HG03039 (cell line): ENCODE measurements around the gene OSBPL7.

Experiments used
- ATAC-seq: cut with Tn5 transposase; IDR thresholded peaks from one replicate; pipeline ENCODE4 v1.9.1; 2021; ENCODE audit warnings: mild to moderate bottlenecking, moderate library complexity; ENCODE audit not compliant: unreplicated experiment

OSBPL7 gene

DNA sequence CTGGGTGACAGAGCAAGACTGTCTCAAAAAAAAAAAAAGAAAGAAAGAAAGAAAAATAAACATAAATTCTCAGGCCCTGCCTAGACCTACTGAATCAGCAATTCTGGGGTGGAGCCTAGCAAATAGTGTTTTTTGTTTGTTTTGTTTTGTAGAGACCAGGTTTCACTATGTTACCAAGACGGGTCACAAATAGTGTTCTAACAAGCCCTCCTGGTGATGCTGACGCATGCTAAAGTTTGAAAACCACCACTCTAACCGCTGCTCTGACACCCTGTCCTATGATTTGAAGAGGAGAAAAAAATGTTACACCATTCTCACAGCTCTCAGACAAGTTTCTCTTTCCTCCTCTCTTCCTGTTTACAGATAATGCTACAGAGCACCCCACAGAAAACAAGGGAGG, 8.3 kb upstream of the OSBPL7 start:
- ATAC-seq = no peak

DNA sequence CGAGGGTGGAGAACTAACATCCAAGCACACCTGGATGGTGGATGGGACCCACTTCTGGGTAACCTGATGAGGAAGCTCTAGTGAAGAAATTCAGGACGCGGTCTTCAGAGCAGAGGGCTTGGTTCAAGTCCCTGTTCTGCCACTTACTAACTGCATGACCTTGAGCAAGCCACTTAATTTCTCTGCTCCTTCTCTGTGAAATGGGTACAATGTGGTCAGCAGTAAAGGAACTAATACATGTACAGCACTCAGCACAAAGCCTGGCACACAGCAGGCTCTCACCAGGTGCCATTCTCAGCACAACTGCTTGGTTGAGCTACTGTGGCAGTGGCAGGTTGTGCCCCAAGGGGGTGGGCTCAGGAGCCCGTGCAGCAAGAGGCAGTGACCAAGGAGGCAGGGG, 1.9 kb upstream of the OSBPL7 start:
- ATAC-seq = no peak

DNA sequence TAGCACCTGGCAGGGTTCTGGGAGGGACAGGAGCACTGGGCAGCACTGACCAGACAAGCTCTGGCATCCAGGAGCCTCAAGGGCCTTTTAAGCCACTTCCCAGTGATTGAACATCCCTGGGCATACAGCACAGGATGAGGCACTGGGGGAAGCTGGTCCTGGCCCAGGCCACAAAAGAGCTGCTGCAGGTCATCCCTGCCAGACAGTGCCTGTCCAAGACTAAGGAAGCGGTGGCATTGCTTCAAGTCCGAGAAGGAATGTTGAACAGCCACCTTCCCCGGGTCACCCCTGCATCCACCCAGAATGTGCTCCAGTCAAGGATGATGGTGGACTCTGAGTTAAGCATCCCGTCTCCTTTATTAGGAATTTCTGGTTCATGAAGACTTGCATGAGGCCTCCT, 1.2 kb upstream of the OSBPL7 start:
- ATAC-seq = no peak

DNA sequence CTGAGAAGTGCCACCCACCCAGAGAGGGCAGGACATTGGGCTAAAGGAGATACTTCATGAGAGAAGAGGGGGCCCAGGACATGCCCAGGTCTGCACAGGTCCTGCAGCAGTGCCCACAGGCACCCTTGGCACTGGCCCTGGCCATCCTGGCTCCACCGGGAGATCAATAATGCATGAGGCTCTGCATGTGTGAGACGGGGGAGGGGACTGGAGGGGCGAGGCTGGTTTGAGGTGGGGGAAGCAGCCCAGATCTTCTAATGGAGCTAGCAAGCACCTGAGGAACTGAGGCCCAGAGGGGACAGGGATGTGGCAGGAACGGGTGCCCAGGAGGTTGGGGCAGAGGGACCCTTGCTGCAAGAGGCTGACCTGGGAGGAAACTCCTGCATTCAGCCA, 567 bp downstream of the OSBPL7 start:
- no peak for ATAC-seq

DNA sequence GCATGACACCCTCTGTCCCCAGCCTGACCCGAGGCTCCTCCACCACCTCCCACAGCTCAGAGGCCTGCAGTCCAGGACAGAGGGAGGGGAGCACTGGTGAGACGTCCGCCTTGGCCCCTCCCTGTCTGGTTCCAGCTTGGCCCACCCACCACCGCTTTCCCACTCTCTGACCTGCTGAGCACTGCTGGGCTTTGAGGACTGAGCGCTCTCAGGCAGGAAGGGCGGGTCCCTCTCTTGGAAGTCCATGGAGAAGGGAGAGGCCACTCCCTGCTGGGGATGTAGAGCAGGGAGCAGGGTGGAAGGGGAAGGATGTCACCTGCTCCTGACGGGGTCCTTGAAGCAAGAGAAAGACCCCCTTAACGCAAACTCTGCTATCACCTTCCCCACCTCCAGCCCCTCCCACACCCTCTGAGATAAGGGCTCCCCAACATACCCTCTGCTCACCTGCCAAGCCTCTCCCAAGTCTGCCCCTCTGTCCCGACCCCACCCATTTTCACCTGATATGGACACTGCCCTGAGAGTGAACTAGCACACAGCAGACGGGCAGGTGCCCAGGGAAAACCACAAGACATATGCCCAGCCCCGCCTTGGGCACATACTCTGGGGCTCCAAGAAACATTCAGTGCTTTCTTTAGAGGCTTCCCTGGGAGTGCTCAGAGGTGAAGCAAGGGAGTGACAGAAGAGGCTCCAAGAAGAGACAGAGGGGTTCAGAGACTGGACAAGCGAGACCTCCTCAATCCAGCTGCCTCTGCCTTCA, 1.4 kb downstream of the OSBPL7 start:
- no peak for ATAC-seq

DNA sequence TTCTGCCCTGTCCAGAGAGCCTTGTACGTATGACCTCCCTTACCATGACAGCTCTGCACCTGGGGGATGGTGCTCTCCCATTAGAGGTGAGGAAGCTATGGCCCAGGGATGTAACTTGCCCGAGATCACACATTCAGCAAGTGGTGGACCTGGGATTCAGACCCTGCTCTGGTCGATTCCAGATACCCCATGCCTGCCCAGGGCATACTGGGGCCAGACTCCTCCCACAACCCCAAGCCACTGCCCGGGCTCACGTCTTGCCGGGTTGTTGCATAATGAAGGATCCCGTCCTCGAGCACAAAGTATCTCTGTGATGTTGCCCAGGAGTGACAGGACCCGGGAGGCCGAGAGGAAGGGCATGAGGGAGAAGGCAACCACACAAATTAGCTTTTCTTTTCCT, 2.1 kb downstream of the OSBPL7 start:
- no peak for ATAC-seq

DNA sequence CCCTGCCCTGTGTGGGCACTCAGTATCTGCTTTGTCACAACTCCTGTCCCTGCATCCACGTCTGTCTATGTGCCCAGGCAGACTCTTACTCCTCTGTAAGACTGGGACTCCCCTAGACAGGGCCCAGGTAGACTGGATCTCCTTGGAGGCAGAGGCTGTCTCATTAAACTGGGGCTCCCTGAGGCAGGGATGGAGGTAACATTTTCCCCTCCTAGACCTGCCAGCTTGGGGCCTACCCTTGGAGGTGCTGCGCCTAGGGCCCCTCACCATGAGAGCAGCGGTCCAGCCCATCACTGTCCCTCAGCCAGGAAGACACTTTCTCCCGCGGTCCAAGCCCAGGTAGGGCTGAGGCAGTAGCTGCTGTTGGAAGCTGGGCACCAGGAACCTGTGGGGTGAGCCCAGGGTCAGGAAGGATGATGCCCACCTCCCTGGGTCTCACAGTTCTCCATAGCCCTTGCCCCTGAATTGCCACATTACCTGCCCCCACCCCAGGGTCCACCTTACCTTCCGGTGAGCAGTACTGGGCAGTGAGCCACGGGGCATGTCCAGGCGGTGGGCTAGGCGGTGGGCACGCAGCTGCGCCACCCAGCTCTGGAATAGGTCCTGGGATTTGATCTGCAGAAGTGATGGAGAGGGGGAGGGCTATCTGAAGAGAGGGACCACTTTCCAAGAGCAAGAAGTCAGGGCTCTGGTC, 3.4 kb downstream of the OSBPL7 start:
- no peak for ATAC-seq

DNA sequence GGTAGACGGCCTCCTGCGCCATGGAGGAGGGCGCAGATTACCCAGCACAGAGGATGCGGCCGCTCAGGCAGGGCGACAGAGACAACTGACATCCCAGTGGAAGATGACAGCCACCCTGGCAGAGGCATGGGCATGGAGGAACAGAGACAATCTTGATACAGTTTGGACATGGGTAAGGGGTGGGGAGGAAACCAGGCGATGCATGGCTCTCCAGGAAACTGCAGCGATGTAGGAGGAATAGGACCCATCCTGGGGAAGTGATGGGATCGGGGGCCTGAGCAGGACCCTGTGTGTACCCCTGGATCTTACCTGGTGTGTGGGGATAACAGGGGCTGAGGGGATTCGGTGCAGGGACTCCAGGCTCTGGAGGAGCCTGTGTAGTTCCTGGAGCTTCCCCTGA, 4.6 kb downstream of the OSBPL7 start:
- no peak for ATAC-seq

DNA sequence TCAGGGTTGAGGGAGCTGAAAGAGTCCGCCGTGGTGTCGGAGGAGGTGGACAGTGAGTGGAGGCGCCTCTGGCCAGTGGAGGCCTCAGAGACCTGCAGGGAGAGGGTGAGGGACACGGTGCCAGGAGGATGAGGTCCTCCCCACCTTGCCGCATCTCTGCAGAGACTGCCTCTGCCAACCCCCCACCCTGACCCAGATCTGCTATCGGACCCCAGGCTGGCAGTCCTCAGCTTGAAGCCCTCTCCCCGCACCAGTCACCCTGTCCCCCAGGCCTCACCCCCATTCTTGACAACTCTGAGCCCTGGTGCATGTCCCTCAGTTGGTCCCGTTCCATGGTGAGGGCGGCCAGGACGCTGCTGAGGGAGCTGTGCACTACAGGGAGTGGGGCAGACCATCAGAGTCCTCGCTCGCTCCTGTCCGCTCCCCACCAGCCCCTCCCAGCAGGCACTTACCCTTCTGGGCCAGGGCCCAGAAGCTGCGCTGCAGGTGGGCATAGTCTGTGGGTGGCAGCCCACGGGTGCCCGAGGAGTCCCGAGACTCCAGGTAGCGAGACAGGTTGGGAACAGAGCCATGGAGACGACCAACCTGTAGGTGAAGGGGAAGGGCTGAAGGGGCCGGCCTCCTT, 5.4 kb downstream of the OSBPL7 start:
- no peak for ATAC-seq

DNA sequence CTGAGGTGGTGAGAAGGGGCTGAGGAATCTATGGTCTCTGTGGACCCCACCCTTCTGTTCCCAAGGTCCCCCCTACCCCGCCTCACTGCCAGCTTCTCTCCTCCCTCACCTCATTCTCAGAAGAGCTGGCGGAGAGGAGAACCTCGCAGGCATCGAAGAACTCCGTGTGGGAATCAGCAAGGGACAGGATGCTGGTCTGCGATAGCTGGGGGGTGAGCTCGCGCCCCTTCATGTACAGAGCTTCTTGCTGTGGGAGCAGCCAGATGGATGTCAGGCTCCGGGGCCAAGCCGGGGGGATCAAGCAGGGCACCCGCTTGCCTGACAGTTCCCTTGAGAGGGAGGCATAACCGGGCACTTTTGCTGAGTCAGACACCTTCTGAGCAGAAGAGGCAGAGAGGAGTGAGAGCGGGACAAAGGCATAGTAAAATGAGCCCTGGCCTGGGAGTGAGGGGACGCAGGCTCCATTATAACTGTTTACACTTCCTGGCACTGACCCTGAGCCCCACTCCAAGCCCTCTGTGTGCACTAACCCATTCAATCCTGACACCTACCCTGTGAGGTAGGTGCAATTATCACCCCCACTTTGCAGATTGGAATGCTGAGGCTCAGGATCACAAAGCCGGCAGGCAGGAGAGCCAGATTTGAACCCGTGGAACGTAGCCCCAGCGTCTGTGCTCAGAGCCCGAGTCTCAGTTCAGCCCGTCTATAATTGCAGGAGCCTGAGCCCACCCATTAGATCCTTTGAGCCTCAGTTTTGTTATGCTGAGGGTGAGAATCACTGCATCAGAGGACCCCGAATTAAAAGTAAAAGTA, 6.3 kb downstream of the OSBPL7 start:
- ATAC-seq = no peak

DNA sequence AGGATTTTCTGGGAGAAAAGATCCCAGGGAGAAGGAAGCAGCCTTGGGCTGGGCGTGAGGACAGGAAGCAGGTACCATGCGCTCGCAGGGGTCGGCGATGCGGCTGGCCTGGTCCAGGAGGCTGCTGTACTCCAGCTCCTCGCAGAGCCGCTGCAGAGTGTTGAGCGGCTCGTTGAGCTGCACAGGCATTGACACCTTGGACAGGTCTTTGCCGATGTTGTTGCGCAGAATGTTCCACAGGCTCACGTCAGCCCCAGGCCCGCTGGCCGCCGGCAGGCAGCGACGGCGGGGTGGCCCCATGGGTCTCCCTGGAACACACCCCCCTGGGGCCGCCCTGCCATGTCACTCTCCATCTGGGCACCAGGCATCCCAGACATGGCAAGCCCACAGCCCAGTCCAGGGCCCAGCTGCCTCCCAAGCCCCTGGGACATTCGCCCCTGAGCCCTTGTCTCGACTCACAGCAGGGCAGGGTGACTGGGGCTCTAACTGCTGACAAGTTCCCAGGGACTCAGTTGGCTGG, 8.0 kb downstream of the OSBPL7 start:
- no peak for ATAC-seq

DNA sequence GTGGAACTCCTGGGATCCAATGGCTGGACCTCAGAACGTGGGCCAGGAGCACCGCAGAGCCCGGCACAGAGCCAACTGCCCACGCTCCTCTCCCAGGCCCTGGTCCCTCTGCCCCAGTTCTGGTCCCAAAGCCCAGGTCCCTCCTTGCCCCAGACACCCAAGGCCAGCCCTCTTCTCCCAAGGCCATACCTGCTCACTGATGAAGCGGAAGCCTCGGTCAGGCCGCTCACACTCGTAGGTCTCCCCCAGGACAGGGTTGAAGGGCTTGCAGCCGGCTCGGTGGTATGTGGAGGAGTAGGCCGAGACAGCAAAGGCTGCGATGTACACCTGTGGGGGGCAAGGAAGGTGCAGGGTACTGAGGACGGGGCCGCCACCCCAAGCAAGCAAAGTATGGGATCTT, 8.5 kb downstream of the OSBPL7 start:
- ATAC-seq = no peak

DNA sequence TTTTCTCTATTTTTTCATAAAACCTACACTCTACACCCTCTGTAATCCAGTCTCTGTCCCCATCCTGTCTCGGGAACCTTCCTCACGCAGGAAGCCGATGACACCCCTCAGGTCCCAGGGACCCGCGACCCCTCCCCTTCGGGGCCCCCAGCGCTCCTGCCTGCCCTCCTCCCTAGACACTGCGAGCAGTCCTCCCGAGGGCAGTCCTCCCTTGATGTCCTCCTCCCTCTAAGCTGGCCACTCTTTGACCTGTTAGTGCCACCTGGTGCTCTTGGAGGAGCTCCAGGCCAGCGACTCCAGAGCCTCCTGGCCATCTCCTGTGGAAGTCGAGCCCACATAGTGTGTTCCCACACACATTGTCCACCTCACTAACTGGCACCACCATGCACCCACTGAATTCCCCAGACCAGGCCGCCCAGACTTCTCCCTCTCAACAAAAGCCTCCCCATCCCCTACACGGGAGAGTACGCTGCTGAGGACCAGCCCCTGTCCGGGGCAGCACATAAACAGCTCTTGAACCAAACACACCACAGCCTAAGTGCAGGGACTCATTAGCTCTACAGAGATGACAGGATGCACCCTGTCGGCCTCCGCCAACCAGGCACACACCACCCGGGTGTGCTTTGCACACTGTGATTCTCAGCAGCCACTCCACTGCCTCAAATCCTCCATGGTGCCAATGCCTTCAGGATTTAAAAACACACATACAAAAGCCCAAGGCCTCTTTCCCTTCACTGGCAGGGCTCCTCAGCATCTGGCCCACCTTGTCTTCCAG, 9.3 kb downstream of the OSBPL7 start:
- no peak for ATAC-seq

DNA sequence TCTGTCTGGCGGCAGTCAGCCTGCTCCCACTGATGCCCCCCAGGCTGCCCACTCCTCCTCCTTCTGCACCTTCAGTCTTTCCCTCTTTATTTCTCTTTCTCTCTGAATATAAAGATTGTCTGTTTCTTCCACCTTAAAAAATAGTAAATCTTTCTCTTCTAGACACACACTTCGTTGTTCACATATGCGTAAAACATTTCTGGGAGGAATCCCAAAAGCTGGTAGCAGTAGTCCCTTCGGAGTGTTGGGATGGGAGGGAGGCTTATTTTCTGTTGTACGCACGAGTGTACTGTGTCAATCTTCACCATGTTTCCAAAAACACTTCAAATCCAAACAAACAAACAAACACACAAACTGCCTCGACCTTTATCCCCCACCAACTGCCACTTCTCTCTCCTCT, 9.9 kb downstream of the OSBPL7 start:
- ATAC-seq = no peak

DNA sequence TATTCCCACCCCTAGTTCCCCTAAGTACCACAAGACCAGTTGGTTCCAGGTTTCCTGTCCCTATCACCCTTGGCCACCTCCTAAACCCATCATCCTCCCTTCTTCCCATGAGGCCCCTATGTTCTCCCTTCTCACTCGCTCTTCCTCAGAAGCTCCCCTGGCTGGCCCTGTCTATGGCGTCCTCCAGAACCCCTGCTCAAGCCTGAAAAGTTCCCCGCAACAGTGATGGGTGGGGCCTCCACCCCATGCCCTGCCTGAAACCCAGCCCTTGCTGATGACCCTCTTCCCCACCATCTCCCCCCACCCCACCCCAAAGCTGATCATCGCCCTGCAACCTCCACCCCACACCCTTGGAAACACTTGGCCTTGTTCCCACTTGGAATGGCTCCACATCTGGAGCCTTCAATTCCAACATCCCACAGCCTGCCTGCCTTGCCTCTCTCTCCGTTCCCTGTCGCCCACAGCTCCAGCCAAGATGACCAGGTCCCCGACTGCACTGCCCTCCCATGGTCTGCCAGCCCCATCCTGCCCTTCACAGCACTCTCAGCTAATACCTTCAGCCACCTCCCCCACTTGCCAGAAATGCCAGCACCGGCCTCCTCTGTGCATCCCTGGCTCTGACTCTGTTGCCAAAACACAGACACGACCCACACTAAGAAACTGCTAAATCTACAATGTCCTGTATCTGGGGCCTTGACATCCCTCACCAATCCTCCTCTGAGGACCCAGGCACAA, 10.5 kb downstream of the OSBPL7 start:
- no peak for ATAC-seq

DNA sequence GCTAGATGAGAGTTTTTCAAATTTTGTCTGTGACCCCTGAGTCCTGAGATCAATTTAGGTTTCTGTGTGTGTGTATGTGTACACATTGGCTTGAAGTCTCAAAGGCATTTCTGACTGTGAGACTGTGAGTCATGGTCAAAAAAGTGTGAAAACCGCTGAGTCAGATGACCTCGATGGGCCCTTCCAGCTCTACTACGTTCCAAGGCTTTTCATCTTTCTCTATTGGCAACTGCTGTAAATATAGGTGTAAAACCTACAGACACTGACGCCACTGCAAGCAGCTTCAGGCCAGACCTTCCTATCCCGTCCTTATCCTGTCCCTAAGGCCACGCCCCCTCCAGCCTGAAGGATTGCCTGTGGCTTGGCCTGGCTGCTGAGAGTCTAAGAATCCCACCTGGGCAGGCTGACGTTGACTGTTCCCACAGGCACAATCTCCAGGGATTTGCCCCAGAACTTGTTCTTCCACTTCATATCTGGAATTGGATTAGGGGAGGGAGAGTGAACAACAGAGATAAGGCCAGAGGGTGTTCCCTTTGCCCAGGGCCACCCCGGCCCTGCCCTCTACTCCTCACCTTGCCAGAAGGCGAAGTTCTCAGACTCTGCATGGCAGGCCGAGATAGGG, 11.3 kb downstream of the OSBPL7 start:
- ATAC-seq = no peak

DNA sequence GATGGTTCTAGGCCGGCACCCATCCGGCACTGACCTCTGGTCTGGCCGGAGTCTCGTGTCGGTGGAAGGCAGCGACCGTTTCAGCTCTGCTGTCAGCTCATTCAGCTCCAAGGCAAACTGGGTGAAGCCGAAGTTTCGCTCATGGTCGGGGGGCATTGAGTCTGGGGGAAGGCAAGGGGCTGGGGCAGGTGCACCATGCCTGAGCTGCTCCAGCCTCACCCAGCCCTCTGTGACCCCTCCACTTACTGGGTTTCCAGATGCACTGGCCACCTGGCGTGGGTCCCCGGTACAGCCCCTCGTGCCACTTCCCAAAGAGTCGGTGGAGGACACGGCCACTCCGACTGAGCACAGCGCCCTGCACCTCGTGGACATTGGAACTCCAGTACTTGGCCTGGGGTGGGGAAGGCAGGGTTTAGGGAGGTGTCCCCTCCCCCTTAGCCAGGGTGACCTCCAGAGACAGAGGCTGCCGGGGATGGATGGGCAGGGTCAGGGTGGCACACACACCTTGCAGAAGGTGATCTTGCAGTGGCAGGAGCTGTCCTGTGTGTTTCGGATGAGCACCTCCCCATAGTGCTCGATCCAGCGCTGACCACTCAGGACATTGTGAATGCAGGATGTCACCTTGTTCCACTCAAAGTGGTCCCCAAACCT, 12.6 kb downstream of the OSBPL7 start:
- ATAC-seq = no peak

DNA sequence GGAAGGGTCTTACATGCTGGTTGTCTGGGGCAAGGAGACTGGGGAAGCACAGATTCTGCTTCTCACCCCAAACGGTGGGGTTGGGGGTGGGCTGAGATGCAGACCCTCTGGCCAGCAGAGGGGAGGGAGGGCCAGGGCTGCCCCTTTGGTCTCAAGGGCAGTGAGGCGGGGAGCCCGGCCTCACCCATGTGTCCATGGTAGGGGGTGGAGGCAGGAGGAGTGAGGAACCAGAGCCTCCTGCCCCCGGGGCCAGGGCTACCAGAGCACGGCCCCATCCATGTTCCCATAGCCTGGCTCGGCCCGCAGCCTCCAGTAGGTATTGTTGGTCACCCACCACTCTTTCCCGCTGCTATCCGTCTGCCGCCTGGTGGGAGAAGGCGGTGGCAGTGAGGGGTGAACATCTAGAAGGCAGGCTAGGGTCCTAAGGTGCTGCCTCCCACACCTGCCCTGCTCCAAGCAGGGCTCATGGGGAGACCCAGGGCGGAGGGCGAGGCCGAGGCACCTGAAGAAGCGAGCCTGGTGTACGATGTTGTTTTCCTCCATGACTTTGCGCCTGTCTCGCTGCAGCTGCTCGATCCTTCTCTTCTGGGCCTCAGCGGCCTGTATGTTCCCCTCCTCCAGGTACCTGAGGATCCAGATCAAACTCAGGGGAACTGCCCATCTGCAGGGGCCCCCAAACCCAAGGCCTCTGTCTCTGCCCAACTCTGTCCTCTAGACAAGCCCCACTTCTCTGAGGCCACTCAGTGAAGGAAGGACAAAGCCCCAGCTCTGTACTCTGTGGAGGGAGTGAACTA, 13.4 kb downstream of the OSBPL7 start:
- no peak for ATAC-seq
